Measurements from ENCODE around the gene SYT3.

Gene SYT3

DNA sequence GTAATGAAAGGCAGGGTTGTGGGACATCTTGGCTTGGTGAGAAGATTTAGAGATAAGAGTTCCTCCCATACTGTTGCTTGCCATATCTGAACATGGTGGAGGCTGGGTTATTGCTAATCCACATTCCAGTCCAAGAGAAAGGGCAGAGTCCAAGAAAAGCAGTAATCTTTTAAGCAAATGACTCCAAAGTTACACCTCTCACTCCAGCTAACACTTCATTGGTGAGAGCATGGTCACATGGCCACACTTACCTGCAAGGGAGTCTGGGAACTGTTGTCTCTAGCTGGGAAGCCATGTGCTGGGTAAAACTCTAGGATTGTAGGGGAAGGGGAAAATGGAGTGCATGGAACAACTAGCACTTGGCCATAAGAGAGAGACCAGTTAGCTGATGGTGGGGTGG is 15.2 kb upstream of the SYT3 start:
- DNase-seq (ENCODE audit: low read depth) = no peak
- H3K4me3 ChIP-seq (ENCODE audit: low read depth, low read length) = no peak overlapping the region

DNA sequence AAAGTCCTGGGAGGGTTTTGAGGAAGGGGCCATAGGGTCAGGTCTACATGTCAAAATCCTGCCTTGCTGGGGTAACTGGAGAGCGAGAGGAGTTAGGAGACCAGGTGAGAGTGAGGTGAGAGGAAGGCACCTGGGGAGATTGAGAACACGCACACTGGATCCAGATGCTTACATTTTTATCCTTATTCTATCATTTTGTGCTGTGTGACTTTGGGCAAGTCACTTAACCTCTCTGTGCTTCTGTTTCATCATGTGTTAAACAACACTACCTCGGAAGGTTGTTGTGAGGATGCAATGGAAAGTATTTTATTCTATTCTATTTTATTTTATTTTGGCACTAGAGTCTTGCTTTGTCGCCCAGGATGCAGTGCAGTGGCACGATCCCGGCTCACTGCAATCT is 13.0 kb upstream of the SYT3 start:
- no peak overlapping the region for H3K4me3 ChIP-seq (ENCODE audit: low read depth, low read length)
- DNase-seq (ENCODE audit: low read depth) = no peak
- TF ChIP-seq, protein P1, sequence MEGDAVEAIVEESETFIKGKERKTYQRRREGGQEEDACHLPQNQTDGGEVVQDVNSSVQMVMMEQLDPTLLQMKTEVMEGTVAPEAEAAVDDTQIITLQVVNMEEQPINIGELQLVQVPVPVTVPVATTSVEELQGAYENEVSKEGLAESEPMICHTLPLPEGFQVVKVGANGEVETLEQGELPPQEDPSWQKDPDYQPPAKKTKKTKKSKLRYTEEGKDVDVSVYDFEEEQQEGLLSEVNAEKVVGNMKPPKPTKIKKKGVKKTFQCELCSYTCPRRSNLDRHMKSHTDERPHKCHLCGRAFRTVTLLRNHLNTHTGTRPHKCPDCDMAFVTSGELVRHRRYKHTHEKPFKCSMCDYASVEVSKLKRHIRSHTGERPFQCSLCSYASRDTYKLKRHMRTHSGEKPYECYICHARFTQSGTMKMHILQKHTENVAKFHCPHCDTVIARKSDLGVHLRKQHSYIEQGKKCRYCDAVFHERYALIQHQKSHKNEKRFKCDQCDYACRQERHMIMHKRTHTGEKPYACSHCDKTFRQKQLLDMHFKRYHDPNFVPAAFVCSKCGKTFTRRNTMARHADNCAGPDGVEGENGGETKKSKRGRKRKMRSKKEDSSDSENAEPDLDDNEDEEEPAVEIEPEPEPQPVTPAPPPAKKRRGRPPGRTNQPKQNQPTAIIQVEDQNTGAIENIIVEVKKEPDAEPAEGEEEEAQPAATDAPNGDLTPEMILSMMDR (conservative IDR thresholded peaks at IDR 0.05; ENCODE audit: low read depth, low read length) = no peak

More for the DNA sequence above, 15.2 kb upstream of the SYT3 start:
- TF ChIP-seq, protein P1 (conservative IDR thresholded peaks at IDR 0.05; ENCODE audit: low read depth, low read length) = no peak

DNA sequence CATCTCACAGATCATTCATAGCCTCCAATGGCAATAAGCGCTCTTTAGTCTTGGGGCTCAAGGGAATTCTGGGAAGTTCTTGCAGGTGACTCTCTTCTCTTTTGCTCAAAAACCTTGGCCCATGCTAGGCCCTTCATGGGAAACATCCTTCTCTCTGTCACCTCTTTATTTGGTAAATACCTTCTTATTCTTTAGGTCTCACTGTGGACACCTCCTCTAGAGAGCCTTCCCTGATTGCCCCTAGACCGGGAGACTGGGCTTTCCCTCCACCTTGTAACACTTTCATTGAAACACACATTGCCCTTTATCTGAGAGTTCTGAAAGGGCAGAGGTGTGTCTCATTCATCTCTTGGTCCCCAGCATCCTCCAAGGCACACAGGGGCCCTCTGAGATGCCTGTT is 11.5 kb upstream of the SYT3 start:
- no peak for DNase-seq (ENCODE audit: low read depth)
- TF ChIP-seq, protein P1 (conservative IDR thresholded peaks at IDR 0.05; ENCODE audit: low read depth, low read length) = no peak
- H3K4me3 ChIP-seq (ENCODE audit: low read depth, low read length) = no peak overlapping the region

DNA sequence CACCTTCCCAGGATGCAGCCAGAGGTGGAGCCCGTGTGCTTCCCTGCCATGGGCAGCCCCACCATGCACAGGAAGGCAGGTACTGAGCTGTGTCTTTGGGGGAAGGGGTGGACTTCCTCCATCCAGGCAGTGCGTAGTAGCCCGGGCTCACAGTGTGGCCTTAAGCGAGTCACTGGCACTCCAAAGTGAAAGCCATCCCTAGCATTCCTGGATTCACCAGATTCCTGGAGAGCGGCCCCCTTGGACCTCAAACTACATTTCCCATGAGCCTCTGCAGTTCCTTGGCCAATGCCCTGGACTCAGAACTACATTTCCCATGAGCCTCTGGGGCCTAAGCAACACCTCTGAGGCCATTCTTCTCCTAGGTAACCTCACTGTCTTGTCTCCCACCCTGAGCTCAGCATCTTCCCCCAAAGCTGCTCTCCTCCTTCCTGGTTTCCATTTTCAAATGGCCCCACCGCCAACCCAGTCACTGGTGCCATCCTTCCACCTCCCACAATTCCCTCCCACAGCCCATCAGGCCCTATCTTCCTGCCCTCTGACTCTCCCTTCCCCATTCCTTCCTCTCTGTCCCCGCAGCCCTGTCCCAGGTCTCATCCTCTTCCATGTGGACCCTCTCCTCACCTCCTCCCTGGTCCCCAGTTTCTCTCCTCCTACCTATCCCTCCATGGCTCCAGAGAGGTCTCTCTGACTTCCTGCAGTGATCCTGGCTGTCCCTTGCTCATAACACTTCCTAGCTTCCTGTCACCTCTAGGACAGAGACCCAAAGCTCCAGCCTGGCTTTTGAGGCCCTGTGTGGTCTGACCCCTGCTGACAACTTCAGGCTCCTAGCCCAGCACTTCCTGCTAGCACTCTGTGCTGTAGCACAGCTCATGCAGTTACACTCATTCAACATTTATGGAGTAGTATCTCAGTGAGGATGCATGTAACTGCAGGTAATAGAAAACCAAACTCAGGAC is 10.0 kb upstream of the SYT3 start, which contains the start of gene C19orf81:
Gene C19orf81, plus strand, starts transcription at position 13 of the 959 bp plus-strand sequence. Its CDS starts 0 bp downstream, at position 13.
- DNase-seq (ENCODE audit: low read depth) = no peak
- TF ChIP-seq, protein P1 (conservative IDR thresholded peaks at IDR 0.05; ENCODE audit: low read depth, low read length) = no peak
- H3K4me3 ChIP-seq (ENCODE audit: low read depth, low read length) = no peak within 1 kb of the TSS

DNA sequence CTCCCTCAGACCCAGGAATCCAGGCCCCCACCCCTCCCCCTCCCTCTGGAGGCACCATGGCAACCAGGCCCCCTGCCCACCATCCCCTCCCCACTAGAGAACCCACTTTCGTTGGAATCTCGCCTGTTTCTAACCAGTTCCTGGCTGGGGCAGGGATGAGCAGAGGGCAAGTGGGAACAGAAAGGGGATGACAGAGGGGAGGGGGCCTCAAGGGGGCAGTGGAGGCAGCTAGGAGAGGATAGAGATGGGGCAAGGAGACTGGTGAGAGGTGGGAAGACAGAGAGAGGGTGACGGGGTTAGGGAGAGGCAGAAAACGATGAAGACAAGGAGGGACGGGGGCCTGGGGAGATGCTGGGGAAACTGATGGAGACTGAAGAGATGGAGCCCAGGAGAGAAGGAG is 9.0 kb upstream of the SYT3 start:
- no peak for DNase-seq (ENCODE audit: low read depth)
- no peak overlapping the region for H3K4me3 ChIP-seq (ENCODE audit: low read depth, low read length)
- TF ChIP-seq, protein P1 (conservative IDR thresholded peaks at IDR 0.05; ENCODE audit: low read depth, low read length) = no peak

DNA sequence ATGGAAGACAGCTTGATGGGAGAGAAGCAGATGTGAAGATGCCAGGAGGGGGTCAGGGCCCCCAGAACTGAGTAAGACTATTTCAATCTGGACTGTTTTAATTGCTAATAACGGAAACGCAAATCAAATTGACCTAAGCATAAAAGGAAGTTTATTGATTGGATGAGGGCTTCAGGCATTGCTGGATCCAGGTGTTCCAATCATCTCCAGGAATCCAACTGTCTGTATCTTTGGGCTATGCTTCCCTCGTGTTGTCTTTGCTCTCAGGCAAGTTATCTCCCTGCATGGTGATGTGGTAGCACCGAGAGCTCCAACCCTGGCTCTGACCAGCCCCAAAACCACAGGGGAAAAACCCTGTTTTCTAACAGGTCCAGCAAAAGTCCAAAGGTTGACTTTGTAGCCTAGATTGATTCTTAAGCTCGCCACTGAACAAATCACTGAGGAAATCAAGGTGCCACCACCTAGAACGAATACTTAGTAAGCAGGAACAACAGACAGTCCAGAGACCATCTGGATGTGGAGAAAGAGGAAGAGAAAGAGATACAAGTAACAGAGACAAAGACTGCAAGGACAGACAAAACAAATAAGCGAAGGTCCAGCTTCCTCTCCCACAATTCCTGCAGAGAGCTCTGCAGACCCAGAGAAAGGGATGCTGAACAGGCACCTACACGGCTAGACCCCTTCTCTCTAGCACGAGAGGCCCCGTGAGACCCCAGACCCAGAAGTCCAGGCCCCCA is 8.4 kb upstream of the SYT3 start:
- DNase-seq (ENCODE audit: low read depth) = no peak
- TF ChIP-seq, protein P1 (conservative IDR thresholded peaks at IDR 0.05; ENCODE audit: low read depth, low read length) = no peak
- H3K4me3 ChIP-seq (ENCODE audit: low read depth, low read length) = no peak overlapping the region
